Breast epithelium (tissue), 3 donors: Measurements from ENCODE around the gene PRKCE.

Source experiments
- CTCF ChIP-seq, 3 donors: fragments of 450-650 bp; IDR thresholded peaks; one replicate each; pipeline ENCODE4 v1.5.1; 2016 to 2017; ENCODE audit warnings: antibody characterized with exemption in 3 of 3, mild to moderate bottlenecking in 3 of 3, moderate library complexity in 3 of 3
- POLR2A ChIP-seq: fragments of 450-650 bp; IDR thresholded peaks from one replicate; pipeline ENCODE4 v1.6.1; 2016; ENCODE audit warnings: antibody characterized with exemption, mild to moderate bottlenecking, moderate library complexity
- POLR2AphosphoS5 ChIP-seq, 3 donors: sonication (generic); formaldehyde crosslinking; IDR thresholded peaks; one replicate each; pipeline ENCODE4 v1.6.1; 2017; ENCODE audit warnings: antibody characterized with exemption in 3 of 3

GRCh38 chr2:45834858-45835257, 183.4 kb downstream of the PRKCE start:
- TF ChIP-seq CTCF (IDR thresholded peaks at IDR 0.05) (no peak), POLR2A (no peak), POLR2AphosphoS5 (IDR thresholded peaks at IDR 0.05) (no peak)
